Peyer's patch (tissue), 4 donors: ENCODE results near the gene STK10. TPM values are rescaled to one million over a fixed set of nuclear protein-coding genes. Genes with fewer than 3 reads are reported as not detected.

Source experiments
- DNase-seq, 3 donors: peaks; one replicate each; pipeline ENCODE4 v3.0.0-alpha.2; 2017 to 2019
- H3K27ac ChIP-seq, 4 donors: fragments of 200-600 bp; sonication (generic); one replicate each; pipeline ENCODE4 v1.5.1; 2016 to 2019
- H3K27me3 ChIP-seq, 2 donors: fragments of 200-600 bp; sonication (generic); one replicate each; pipeline ENCODE4 v1.5.1; 2019
- H3K36me3 ChIP-seq, 3 donors: fragments of 200-600 bp; sonication (generic); one replicate each; pipeline ENCODE4 v1.5.1; 2016 to 2019
- H3K4me1 ChIP-seq, 4 donors: fragments of 200-600 bp; sonication (generic); one replicate each; pipeline ENCODE4 v1.5.1; 2016 to 2019
- H3K4me3 ChIP-seq, 4 donors: fragments of 200-600 bp; sonication (generic); 1 replicate in 3 of 4; 2 replicates in 1 of 4; pipeline ENCODE4 v1.5.1; 2016 to 2019; ENCODE audit warnings: mild to moderate bottlenecking in 1 of 4
- H3K9me3 ChIP-seq, 4 donors: fragments of 200-600 bp; sonication (generic); one replicate each; pipeline ENCODE4 v1.5.1; 2016 to 2019; ENCODE audit warnings: mild to moderate bottlenecking in 1 of 4
- CTCF ChIP-seq, 6 experiments: fragments of 450-650 bp in 4 of 6; fragments of 200-600 bp in 2 of 6; sonication (generic) in 1 of 6; IDR thresholded peaks; one replicate each; pipeline ENCODE4 v1.5.1; 2017 to 2019; ENCODE audit warnings: antibody characterized with exemption in 6 of 6, mild to moderate bottlenecking in 3 of 6, moderate library complexity in 1 of 6
- POLR2A ChIP-seq, 2 donors: fragments of 450-650 bp; IDR thresholded peaks; one replicate each; pipeline ENCODE4 v1.5.1; 2017; ENCODE audit warnings: antibody characterized with exemption in 2 of 2, mild to moderate bottlenecking in 2 of 2, moderate library complexity in 2 of 2
- total RNA-seq, 4 donors: library from RNA; depleted of rRNA; stranded (reverse); fragments of >200 nt; gene quantifications; one replicate each; pipeline ENCODE4 v1.1.0, GENCODE V29; 2016

The STK10 gene
- total RNA-seq, result 100 to 1,000 TPM in 1 of 4 donors, 10 to 100 TPM in 3; 26.3 to 202 (median 68.1) TPM

- Histone ChIP-seq H3K36me3 (no peaks in the 10 kb centered on the region), H3K27me3 (no peaks in the 10 kb centered on the region), H3K9me3 (no peaks in the 10 kb centered on the region), H3K27ac (peak within 1 kb of the TSS; percentile 85 to 99 (median 90)), H3K4me1 (peaks cover 0 to 14% (median 2%) of the 10 kb centered on the region in 4 donors), H3K4me3 (peak within 1 kb of the TSS; percentile 58 to 93 (median 78))
- DNase-seq, result peak; percentile 86 to 95 (median 95)
- TF ChIP-seq CTCF (IDR thresholded peaks at IDR 0.05) (peak; percentile 82 to 97 (median 94)), POLR2A (IDR thresholded peaks at IDR 0.05) (peak; percentile 77)
Measured at GRCh38 chr5:172188033-172188892, at the start of gene STK10. Gene STK10, minus strand, starts transcription at chr5:172188224. Its CDS starts 182 bp downstream, at chr5:172188042.

GRCh38 chr5:172235827-172236736 is 48.1 kb upstream of the STK10 start:
- TF ChIP-seq POLR2A (IDR thresholded peaks at IDR 0.05) (no peak), CTCF (IDR thresholded peaks at IDR 0.05) (no peak)
- H3K9me3 ChIP-seq, result no peaks in the 10 kb centered on the region
- H3K27me3 ChIP-seq, result no peaks in the 10 kb centered on the region
- no peak overlapping the region for H3K4me3 ChIP-seq
- peaks cover 0 to 30% (median 0%) of the 10 kb centered on the region in 4 donors for H3K4me1 ChIP-seq
- peak overlapping the region in 3 of 4 donors; percentile 20 to 70 (median 69) for H3K27ac ChIP-seq
- H3K36me3 ChIP-seq, result peaks cover 0 to 30% (median 0%) of the 10 kb centered on the region in 3 donors
- peak in 1 of 3 donors; percentile 73 for DNase-seq

GRCh38 chr5:172235132-172235780 is 47.2 kb upstream of the STK10 start:
- DNase-seq, result no peak
- no peak overlapping the region for H3K4me3 ChIP-seq
- H3K4me1 ChIP-seq, result peaks cover 0 to 30% (median 0%) of the 10 kb centered on the region in 4 donors
- peaks cover 0 to 38% (median 0%) of the 10 kb centered on the region in 3 donors for H3K36me3 ChIP-seq
- peak overlapping the region in 2 of 4 donors; percentile 69 to 70 for H3K27ac ChIP-seq
- TF ChIP-seq CTCF (IDR thresholded peaks at IDR 0.05) (no peak), POLR2A (IDR thresholded peaks at IDR 0.05) (no peak)
- H3K27me3 ChIP-seq, result no peaks in the 10 kb centered on the region
- H3K9me3 ChIP-seq, result no peaks in the 10 kb centered on the region

GRCh38 chr5:172234031-172234430 is 46.0 kb upstream of the STK10 start:
- no peak overlapping the region for H3K4me3 ChIP-seq

More at GRCh38 chr5:172234031-172234430, 46.0 kb upstream of the STK10 start:
- no peak for DNase-seq
- H3K36me3 ChIP-seq, result peaks cover 0 to 39% (median 0%) of the 10 kb centered on the region in 3 donors
- H3K27ac ChIP-seq, result no peak overlapping the region
- no peaks in the 10 kb centered on the region for H3K27me3 ChIP-seq
- no peak for TF ChIP-seq CTCF (IDR thresholded peaks at IDR 0.05)
- TF ChIP-seq POLR2A (IDR thresholded peaks at IDR 0.05), result no peak
- H3K9me3 ChIP-seq, result no peaks in the 10 kb centered on the region
- H3K4me1 ChIP-seq, result peaks cover 0 to 30% (median 0%) of the 10 kb centered on the region in 4 donors
